Keratinocyte (primary cell): ENCODE measurements around the gene ANXA11. TPM values are rescaled to one million over a fixed set of nuclear protein-coding genes. Genes with fewer than 3 reads are reported as not detected.

Experiments used
- DNase-seq: peaks from one replicate; pipeline ENCODE4 v3.0.0-alpha.2; 2011; ENCODE audit warnings: low read depth, missing footprints, low spot score
- FAIRE-seq: peaks from 2 replicates; lab custom pipeline; 2011; peaks lifted over from hg19 to GRCh38; lab: Jason Lieb, UNC
- H2AFZ ChIP-seq: 2 replicates; pipeline ENCODE4 v1.6.0; 2012; ENCODE audit warnings: low read length, control low read depth, inconsistent platforms; ENCODE audit not compliant: control insufficient read depth
- H3K27ac ChIP-seq: 2 replicates; pipeline ENCODE4 v1.5.1; 2011; ENCODE audit warnings: low read length; ENCODE audit not compliant: control insufficient read depth, insufficient read depth
- H3K27me3 ChIP-seq: 3 replicates; pipeline ENCODE4 v1.6.0; 2011; ENCODE audit warnings: low read length; ENCODE audit not compliant: control insufficient read depth, insufficient read depth; ENCODE audit errors: extremely low read depth
- H3K36me3 ChIP-seq, 2 experiments: 2 replicates in 1 of 2; 3 replicates in 1 of 2; pipeline ENCODE4 v1.5.1; 2011; ENCODE audit warnings: low read length in 2 of 2, mild to moderate bottlenecking in 1 of 2; ENCODE audit not compliant: control insufficient read depth in 2 of 2, insufficient read depth in 2 of 2; ENCODE audit errors: extremely low read depth in 1 of 2
- H3K4me1 ChIP-seq: 3 replicates; pipeline ENCODE4 v1.5.1; 2011; ENCODE audit warnings: low read length; ENCODE audit not compliant: control insufficient read depth, insufficient read depth; ENCODE audit errors: extremely low read depth
- H3K4me2 ChIP-seq: 3 replicates; pipeline ENCODE4 v1.6.0; 2011; ENCODE audit warnings: low read depth, low read length; ENCODE audit not compliant: control insufficient read depth, insufficient read depth; ENCODE audit errors: extremely low read depth
- H3K4me3 ChIP-seq, 3 experiments: fragments of 200-600 bp in 1 of 3; sonication (generic) in 1 of 3; 2 replicates in 2 of 3; 3 replicates in 1 of 3; pipeline ENCODE4 v1.5.1; 2011 to 2016; ENCODE audit warnings: low read length in 3 of 3, mild to moderate bottlenecking in 3 of 3, control low read depth in 2 of 3, inconsistent platforms in 1 of 3, low read depth in 1 of 3, mixed read lengths in 1 of 3, mixed run types in 1 of 3, moderate library complexity in 1 of 3; ENCODE audit not compliant: control insufficient read depth in 2 of 3, insufficient read depth in 2 of 3; ENCODE audit errors: extremely low read depth in 1 of 3
- H3K79me2 ChIP-seq: 2 replicates; pipeline ENCODE4 v1.6.0; 2012; ENCODE audit warnings: low read length; ENCODE audit not compliant: control insufficient read depth, insufficient read depth
- H3K9ac ChIP-seq: 3 replicates; pipeline ENCODE4 v1.6.0; 2011; ENCODE audit warnings: low read length; ENCODE audit not compliant: control insufficient read depth, insufficient read depth; ENCODE audit errors: extremely low read depth
- H3K9me1 ChIP-seq: 3 replicates; pipeline ENCODE4 v1.6.0; 2011; ENCODE audit warnings: low read length; ENCODE audit not compliant: control insufficient read depth, insufficient read depth; ENCODE audit errors: extremely low read depth
- H3K9me3 ChIP-seq: 2 replicates; pipeline ENCODE4 v1.5.1; 2012; ENCODE audit warnings: low read depth, low read length; ENCODE audit not compliant: control insufficient read depth
- H4K20me1 ChIP-seq: 3 replicates; pipeline ENCODE4 v1.6.0; 2011; ENCODE audit warnings: low read length; ENCODE audit not compliant: control insufficient read depth, insufficient read depth; ENCODE audit errors: extremely low read depth
- EZH2 ChIP-seq: IDR thresholded peaks from one replicate; pipeline ENCODE4 v1.6.1; 2012; ENCODE audit warnings: inconsistent platforms, mild to moderate bottlenecking, low read length, moderate library complexity
- dilution Hi-C: fragments of 300-500 bp; cut with MboI; formaldehyde crosslinking; loops from one replicate; pipeline ENCODE4 v1.7.0; 2020; ENCODE audit warnings: low sequenced_read_pairs; ENCODE audit not compliant: extremely low pct_ligation_motif_present
- polyA plus RNA-seq, 5 experiments: library from polyadenylated mRNA; depleted of rRNA in 3 of 5; stranded (reverse) in 3 of 5; stranded (forward) in 1 of 5; unstranded in 1 of 5; fragments of >200 nt; gene quantifications; 1 replicate in 1 of 5; 2 replicates in 3 of 5; 3 replicates in 1 of 5; pipeline versions ENCODE4 v1.2.1 to v1.2.3, GENCODE V29; 2011 to 2012; ENCODE audit warnings: missing spikeins in 2 of 5, low read depth in 1 of 5, low replicate concordance in 1 of 5
- TF ChIP-seq, protein P1 (sequence below), 3 experiments: IDR thresholded peaks in 1 of 3; conservative IDR thresholded peaks in 1 of 3; optimal IDR thresholded peaks in 1 of 3; 2 replicates in 2 of 3; 3 replicates in 1 of 3; pipeline versions ENCODE3 to v1.5.1; 2011; ENCODE audit warnings: low read length in 3 of 3, mild to moderate bottlenecking in 3 of 3, moderate library complexity in 2 of 3, control low read depth in 1 of 3, inconsistent platforms in 1 of 3; ENCODE audit not compliant: insufficient read depth in 2 of 3; ENCODE audit errors: extremely low read depth in 1 of 3

ANXA11 gene
- polyA plus RNA-seq, 1 donor (not counting 4 experiments of a cell fraction or from before 2014, with no cell fraction given) = 97.9 TPM

DNA sequence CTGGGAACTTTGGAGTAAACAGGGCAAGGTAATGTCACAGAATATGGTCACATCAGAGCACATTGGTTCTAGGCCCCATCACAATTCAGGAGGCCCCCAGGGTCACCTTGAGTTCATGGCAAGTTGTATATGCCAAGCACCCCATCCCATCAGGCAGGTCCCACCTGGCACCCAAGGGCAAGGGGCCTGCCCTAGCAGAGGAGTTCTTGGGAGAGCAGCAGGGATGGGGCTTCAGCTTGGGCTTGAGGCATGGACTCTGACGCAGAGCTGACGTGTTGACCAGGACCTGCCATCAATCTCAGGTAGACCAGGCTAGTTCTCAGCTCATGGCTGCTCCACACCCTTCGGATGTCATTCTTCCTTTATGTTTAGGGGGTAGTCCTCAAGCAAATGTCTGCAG, 51.9 kb downstream of the ANXA11 start:
- FAIRE-seq (no peak), DNase-seq (no peak)
- no peak overlapping the region for H3K4me2 ChIP-seq
- dilution Hi-C loops = no loop called here
- peaks cover 18 to 26% of the 10 kb centered on the region in 2 experiments for H3K36me3 ChIP-seq
- H3K9me3 ChIP-seq = no peaks in the 10 kb centered on the region
- H3K9me1 ChIP-seq = peaks cover 7% of the 10 kb centered on the region
- no peak overlapping the region for H2AFZ ChIP-seq
- H3K79me2 ChIP-seq = no peaks in the 10 kb centered on the region
- H3K4me3 ChIP-seq = no peak overlapping the region
- peaks cover 39% of the 10 kb centered on the region for H3K4me1 ChIP-seq
- no peaks in the 10 kb centered on the region for H3K27me3 ChIP-seq
- H3K27ac ChIP-seq = no peak overlapping the region
- H4K20me1 ChIP-seq = peaks cover 3% of the 10 kb centered on the region
- TF ChIP-seq, protein P1, sequence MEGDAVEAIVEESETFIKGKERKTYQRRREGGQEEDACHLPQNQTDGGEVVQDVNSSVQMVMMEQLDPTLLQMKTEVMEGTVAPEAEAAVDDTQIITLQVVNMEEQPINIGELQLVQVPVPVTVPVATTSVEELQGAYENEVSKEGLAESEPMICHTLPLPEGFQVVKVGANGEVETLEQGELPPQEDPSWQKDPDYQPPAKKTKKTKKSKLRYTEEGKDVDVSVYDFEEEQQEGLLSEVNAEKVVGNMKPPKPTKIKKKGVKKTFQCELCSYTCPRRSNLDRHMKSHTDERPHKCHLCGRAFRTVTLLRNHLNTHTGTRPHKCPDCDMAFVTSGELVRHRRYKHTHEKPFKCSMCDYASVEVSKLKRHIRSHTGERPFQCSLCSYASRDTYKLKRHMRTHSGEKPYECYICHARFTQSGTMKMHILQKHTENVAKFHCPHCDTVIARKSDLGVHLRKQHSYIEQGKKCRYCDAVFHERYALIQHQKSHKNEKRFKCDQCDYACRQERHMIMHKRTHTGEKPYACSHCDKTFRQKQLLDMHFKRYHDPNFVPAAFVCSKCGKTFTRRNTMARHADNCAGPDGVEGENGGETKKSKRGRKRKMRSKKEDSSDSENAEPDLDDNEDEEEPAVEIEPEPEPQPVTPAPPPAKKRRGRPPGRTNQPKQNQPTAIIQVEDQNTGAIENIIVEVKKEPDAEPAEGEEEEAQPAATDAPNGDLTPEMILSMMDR (optimal IDR thresholded peaks at IDR 0.05 in 1 of 3, IDR thresholded peaks at IDR 0.05 in 1 of 3, conservative IDR thresholded peaks at IDR 0.05 in 1 of 3; ENCODE audit: extremely low read depth in 1 of 3, insufficient read depth in 2 of 3, low read length in 3 of 3) = no peak
- no peak for TF ChIP-seq EZH2
- no peak overlapping the region for H3K9ac ChIP-seq

DNA sequence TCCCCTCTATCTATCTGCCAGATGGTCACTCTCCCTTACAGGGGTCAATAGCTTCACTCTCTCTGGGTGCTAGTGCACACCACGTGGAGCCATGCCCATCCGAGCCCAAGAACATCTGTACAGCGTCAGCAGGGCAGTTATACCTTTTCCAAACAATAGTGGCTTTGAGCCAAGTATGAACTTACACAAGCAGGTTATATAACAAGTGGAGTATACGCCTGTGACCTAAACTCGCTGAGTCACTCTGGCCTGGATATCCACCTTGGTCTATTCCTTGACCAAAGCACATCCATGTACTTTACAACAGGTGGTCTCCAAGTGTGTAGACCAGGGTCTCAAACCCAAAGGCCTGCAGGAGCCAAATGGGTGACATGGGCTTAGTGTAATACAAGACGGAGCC, 52.5 kb downstream of the ANXA11 start:
- H3K4me2 ChIP-seq = no peak overlapping the region
- H3K4me1 ChIP-seq = peaks cover 33% of the 10 kb centered on the region
- no peaks in the 10 kb centered on the region for H3K79me2 ChIP-seq
- DNase-seq (no peak), FAIRE-seq (no peak)
- H4K20me1 ChIP-seq = peaks cover 3% of the 10 kb centered on the region
- no peaks in the 10 kb centered on the region for H3K9me3 ChIP-seq
- no peak for TF ChIP-seq EZH2
- TF ChIP-seq, protein P1 (optimal IDR thresholded peaks at IDR 0.05 in 1 of 3, IDR thresholded peaks at IDR 0.05 in 1 of 3, conservative IDR thresholded peaks at IDR 0.05 in 1 of 3; ENCODE audit: extremely low read depth in 1 of 3, insufficient read depth in 2 of 3, low read length in 3 of 3) = no peak
- H3K27me3 ChIP-seq = no peaks in the 10 kb centered on the region
- H3K9ac ChIP-seq = no peak overlapping the region
- H3K9me1 ChIP-seq = peaks cover 3% of the 10 kb centered on the region
- dilution Hi-C loops = no loop called here
- no peak overlapping the region for H3K27ac ChIP-seq
- H2AFZ ChIP-seq = no peak overlapping the region
- peaks cover 12 to 20% of the 10 kb centered on the region in 2 experiments for H3K36me3 ChIP-seq
- no peak overlapping the region for H3K4me3 ChIP-seq
